Measurements from ENCODE around the gene PAQR5. TPM values are rescaled to one million over a fixed set of nuclear protein-coding genes. Genes with fewer than 3 reads are reported as not detected.
A peak's percentile ranks its signal among the peaks of the same experiment; 100 is the strongest.

PAQR5 gene
- total RNA-seq, 2 donors from 2014 or later, result 43.6 to 55.6 TPM

GRCh38 chr15:69282104-69282743 is 16.5 kb upstream of the PAQR5 start:
- TF ChIP-seq, protein P1, sequence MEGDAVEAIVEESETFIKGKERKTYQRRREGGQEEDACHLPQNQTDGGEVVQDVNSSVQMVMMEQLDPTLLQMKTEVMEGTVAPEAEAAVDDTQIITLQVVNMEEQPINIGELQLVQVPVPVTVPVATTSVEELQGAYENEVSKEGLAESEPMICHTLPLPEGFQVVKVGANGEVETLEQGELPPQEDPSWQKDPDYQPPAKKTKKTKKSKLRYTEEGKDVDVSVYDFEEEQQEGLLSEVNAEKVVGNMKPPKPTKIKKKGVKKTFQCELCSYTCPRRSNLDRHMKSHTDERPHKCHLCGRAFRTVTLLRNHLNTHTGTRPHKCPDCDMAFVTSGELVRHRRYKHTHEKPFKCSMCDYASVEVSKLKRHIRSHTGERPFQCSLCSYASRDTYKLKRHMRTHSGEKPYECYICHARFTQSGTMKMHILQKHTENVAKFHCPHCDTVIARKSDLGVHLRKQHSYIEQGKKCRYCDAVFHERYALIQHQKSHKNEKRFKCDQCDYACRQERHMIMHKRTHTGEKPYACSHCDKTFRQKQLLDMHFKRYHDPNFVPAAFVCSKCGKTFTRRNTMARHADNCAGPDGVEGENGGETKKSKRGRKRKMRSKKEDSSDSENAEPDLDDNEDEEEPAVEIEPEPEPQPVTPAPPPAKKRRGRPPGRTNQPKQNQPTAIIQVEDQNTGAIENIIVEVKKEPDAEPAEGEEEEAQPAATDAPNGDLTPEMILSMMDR (conservative IDR thresholded peaks at IDR 0.05), result no peak
- Histone ChIP-seq H3K27me3 (ENCODE audit: control insufficient read depth, insufficient read depth, low read length, poor library complexity, severe bottlenecking) (no peaks in the 10 kb centered on the region), H3K9ac (ENCODE audit: extremely low read depth, low read length, poor library complexity, severe bottlenecking) (no peak overlapping the region), H3K4me1 (ENCODE audit: control insufficient read depth, insufficient read depth, low read length) (peaks cover 16% of the 10 kb centered on the region), H3K4me3 (ENCODE audit: low read length) (no peak overlapping the region), H3K27ac (ENCODE audit: low read depth, low read length) (no peak overlapping the region), H3K9me3 (ENCODE audit: control insufficient read depth, low read length) (no peaks in the 10 kb centered on the region), H3K36me3 (ENCODE audit: control insufficient read depth, insufficient read depth, low read length) (no peaks in the 10 kb centered on the region)
- Mint-ChIP-seq H3K27ac (no peak overlapping the region), H3K9me3 (no peaks in the 10 kb centered on the region), H3K4me3 (no peak overlapping the region), H3K27me3 (ENCODE audit: insufficient read depth) (no peaks in the 10 kb centered on the region), H3K36me3 (ENCODE audit: low read depth) (peaks cover under 1% of the 10 kb centered on the region), H3K4me1 (peaks cover 27% of the 10 kb centered on the region)
- 93 to 98% methylated on average over 7 to 9 of the region's 9 CpGs for WGBS, 2 experiments (ENCODE audit: insufficient coverage in 1 of 2, insufficient read length in 1 of 2)
- peak; percentile 19 for DNase-seq

DNA sequence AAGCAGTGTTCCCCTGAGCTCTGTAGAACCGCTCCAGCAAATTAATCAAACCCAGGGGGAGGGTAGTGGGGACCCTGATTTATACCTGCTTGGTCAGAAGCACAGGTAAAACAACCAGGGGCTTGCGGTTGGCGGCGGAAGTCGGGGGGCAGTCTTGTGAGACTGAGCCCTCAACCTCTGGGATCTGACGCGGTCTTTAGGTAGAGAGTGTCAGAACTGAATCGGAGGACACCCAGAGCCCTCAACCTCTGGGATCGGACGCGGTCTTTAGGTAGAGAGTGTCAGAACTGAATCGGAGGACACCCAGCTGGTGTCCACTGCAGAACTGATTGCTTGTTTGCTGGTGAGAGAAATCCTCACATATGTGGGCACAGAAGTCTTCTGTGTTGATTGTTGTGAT is 12.9 kb upstream of the PAQR5 start:
- Mint-ChIP-seq H3K36me3 (ENCODE audit: low read depth) (peaks cover 2% of the 10 kb centered on the region), H3K27ac (no peak overlapping the region), H3K9me3 (no peaks in the 10 kb centered on the region), H3K4me1 (peaks cover 24% of the 10 kb centered on the region), H3K27me3 (ENCODE audit: insufficient read depth) (no peaks in the 10 kb centered on the region), H3K4me3 (no peak overlapping the region)
- no peak overlapping the region for H3K9ac ChIP-seq (ENCODE audit: extremely low read depth, low read length, poor library complexity, severe bottlenecking)
- peaks cover 6% of the 10 kb centered on the region for H3K4me1 ChIP-seq (ENCODE audit: control insufficient read depth, insufficient read depth, low read length)
- H3K27me3 ChIP-seq (ENCODE audit: control insufficient read depth, insufficient read depth, low read length, poor library complexity, severe bottlenecking), result no peaks in the 10 kb centered on the region
- no peaks in the 10 kb centered on the region for H3K36me3 ChIP-seq (ENCODE audit: control insufficient read depth, insufficient read depth, low read length)
- WGBS, 2 experiments (ENCODE audit: insufficient coverage in 1 of 2, insufficient read length in 1 of 2), result 96% methylated on average over 4 to 12 of the region's 12 CpGs
- H3K9me3 ChIP-seq (ENCODE audit: control insufficient read depth, low read length), result no peaks in the 10 kb centered on the region
- no peak overlapping the region for H3K4me3 ChIP-seq (ENCODE audit: low read length)
- H3K27ac ChIP-seq (ENCODE audit: low read depth, low read length), result no peak overlapping the region
- TF ChIP-seq, protein P1 (conservative IDR thresholded peaks at IDR 0.05), result no peak
- DNase-seq, result no peak

- TF ChIP-seq, protein P1 (conservative IDR thresholded peaks at IDR 0.05), result no peak
- Histone ChIP-seq H3K27me3 (ENCODE audit: control insufficient read depth, insufficient read depth, low read length, poor library complexity, severe bottlenecking) (no peaks in the 10 kb centered on the region), H3K36me3 (ENCODE audit: control insufficient read depth, insufficient read depth, low read length) (no peaks in the 10 kb centered on the region), H3K9me3 (ENCODE audit: control insufficient read depth, low read length) (no peaks in the 10 kb centered on the region), H3K27ac (ENCODE audit: low read depth, low read length) (no peak overlapping the region), H3K4me3 (ENCODE audit: low read length) (no peak overlapping the region), H3K9ac (ENCODE audit: extremely low read depth, low read length, poor library complexity, severe bottlenecking) (no peak overlapping the region), H3K4me1 (ENCODE audit: control insufficient read depth, insufficient read depth, low read length) (peaks cover 14% of the 10 kb centered on the region)
- Mint-ChIP-seq H3K27ac (no peak overlapping the region), H3K36me3 (ENCODE audit: low read depth) (peaks cover 2% of the 10 kb centered on the region), H3K4me3 (no peak overlapping the region), H3K9me3 (no peaks in the 10 kb centered on the region), H3K27me3 (ENCODE audit: insufficient read depth) (no peaks in the 10 kb centered on the region), H3K4me1 (peaks cover 32% of the 10 kb centered on the region)
- 96 to 97% methylated on average over 7 of the region's 7 CpGs for WGBS, 2 experiments (ENCODE audit: insufficient coverage in 1 of 2, insufficient read length in 1 of 2)
- DNase-seq, result peak; percentile 19
Measured at GRCh38 chr15:69288011-69288410, 10.7 kb upstream of the PAQR5 start.
